ENCODE measurements around the gene MFSD6.
A peak's percentile ranks its signal among the peaks of the same experiment; 100 is the strongest.
"Not testable (repeated sequence)": the region's sequence is repeated elsewhere in the genome, so short reads cannot be mapped to it uniquely, and the experiment has no call there.

MFSD6 gene

GRCh38 chr2:190505696-190506095, 97.5 kb downstream of the MFSD6 start:
- no peak for DNase-seq

DNA sequence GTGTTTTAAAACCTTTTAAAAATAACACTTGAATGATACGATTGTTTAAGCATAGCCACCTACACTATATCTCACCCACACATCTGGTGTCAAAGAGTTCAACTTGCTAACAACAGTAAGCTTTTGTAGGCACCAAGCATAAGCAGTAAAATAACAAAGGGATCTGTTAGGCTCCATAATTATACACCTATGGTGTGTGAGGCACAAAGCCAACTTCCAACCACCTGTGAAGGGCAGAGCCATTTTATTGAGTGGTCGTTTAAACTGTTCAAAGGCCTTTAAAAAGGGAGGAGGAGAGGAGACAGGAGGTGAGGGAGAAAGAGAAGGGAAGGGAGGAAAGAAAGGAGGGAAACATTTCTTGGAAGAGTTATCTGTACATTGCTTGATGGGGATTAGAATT, 98.5 kb downstream of the MFSD6 start:
- no peak for DNase-seq

- no peak for DNase-seq
Observed at GRCh38 chr2:190507135-190507534, 99.0 kb downstream of the MFSD6 start.

GRCh38 chr2:190509895-190510294, 101.7 kb downstream of the MFSD6 start:
- not testable (repeated sequence) for DNase-seq

GRCh38 chr2:190511104-190511503, 102.9 kb downstream of the MFSD6 start:
- DNase-seq: no peak

DNA sequence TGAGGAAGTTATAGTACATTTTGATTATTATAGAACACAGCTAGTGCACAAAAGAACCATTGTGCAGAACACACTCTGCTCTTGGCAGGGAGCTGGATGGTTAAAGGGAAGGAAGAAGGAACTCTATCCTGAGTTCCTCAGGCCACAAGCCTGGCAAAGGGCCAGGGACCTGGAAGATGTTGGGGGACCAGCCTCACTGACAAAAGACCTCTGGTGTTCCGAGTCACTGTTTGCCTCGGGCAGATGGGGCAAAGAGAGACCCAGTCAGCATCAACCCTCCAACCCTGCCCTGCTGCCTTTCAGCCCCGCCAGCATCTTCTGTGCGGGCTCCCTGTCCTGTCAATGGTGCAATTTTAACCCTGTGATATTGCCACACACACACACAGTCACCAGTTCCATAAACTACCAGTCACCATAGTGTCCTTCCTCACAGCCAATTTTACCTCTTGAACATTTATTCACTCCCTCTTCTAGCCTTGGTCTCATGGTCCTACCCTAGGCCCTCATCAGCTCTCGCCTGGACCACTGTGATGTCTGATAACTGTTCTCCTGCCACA, 104.5 kb downstream of the MFSD6 start:
- DNase-seq: no peak

DNA sequence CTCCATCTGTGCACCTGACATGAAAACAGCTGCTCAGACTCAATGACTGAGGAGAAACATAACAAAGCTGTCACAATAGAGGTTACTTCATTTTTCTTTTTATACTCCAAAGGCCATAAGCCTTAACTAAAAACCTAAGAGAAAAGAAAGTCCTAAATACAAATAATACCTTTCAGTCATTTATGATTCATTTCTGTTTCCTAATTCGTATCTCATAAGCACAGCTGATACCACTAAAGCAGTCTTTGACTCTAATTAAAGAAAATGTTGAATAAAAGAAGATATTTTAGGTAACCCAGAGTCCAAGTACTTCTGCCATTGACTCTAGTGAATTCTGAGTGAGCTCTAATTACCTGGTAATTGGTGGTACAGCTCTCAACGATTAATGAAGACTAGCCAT, 105.7 kb downstream of the MFSD6 start:
- DNase-seq: no peak

- DNase-seq: no peak
Observed at GRCh38 chr2:190514676-190515075, 106.5 kb downstream of the MFSD6 start.

- DNase-seq: no peak
Observed at GRCh38 chr2:190515687-190516086, 107.5 kb downstream of the MFSD6 start.

GRCh38 chr2:190517468-190517867, 109.3 kb downstream of the MFSD6 start:
- DNase-seq: no peak

DNA sequence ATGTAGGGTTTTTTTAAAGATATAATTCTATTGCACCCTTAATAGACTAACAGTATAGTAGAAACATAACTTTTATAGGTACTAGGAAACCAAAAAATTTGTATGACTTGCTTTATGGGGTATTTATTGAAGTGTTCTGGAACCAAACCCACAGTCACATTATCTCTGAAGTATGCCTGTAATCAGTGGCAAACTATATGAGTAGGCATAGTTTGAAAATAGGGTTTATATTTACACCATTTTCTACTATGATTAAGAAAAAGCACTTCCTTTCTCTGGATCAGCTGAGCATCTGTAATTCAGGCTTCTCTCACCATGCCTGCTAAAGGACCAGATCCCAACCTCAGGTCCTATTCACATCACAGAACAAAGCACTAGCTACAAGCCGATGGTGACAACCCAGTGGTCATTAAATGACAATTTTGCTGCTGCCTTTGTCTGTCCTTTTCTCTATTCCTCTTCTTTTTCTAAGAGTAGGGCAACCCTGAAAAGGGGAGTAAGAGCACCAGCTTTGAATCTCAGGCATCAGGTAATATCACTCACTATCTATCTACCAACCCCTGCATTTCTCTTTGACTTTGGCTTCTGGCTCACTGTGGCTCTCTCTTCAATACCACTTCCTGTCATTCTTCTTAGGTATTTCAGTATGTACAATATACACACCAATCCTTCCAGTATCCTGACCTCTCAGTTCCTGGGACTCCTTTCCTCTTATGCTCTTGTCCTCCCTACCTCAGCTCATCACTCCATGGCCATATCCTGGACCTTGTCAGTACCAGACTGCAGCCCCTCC, 112.0 kb downstream of the MFSD6 start:
- DNase-seq: no peak

DNA sequence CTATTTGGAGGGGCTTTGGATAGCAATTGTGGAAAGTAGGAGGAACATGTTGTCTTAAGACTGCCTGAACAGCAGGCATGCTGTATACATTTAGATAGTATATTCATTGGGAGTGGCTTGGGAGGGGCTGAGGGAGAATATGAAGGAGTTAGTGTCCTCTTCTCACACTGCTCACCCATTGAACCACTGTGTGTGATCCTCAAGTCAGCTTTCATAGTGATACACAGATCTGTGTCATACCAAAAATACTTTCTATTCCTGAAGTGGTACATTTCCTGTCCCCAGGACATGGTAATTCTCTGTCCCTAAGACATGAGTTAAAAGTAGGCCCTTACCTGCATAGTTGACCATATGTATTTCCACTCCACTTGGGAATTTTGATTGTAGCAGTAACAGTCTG, 116.8 kb downstream of the MFSD6 start:
- DNase-seq: no peak

DNA sequence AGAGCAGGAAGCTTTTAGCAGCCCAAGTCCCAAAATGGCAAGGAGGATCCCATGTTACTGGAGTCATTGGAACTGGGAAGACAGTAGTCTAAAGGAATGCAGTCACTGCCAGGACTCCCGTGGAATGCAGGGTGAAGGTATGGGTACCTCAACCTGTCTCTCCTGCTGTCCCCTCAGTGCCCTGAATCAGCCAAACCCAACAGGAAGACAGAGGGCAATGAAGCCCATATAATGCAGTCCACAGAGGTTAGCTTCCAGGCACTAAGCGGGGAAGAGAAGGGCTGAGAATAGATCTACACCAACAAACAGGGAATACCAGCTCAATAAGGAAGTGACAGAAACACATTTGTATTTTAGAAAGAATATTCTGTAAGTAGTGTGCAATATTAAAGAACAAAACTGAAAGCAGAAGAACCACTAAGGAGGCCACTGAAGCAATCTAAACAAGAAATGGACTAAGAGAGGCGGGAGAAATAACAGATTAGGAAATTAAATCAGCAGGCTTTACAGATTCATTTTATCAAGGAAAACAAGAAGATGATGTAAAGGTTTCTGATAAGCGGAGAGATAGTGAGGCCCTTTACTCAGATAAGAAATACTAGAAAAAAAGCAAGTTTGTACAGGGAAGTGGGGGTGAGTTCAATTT, 118.1 kb downstream of the MFSD6 start:
- DNase-seq: no peak

- no peak for DNase-seq
Observed at GRCh38 chr2:190527214-190527613, 119.1 kb downstream of the MFSD6 start.

DNA sequence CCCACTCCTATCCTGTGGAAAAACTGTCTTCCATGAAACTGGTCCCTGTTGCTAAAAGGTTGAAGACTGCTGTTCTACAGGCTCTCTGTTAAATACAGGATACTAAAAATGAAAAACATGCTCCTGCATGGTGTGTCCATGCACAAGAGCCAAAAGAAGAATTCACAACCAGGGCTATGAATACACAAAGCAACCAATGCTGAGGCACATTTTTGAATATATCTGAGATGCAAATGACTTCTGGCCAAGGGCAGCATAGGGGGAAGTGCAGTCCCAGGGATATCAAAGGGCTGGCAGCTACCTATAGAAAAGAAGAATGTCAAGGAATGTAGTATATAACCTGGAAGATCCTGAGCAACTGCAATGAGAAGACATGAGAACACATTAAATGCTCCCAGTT, 119.8 kb downstream of the MFSD6 start:
- DNase-seq: peak; percentile 94

- DNase-seq: no peak
Observed at GRCh38 chr2:190528521-190529001, 120.4 kb downstream of the MFSD6 start.

GRCh38 chr2:190529486-190530247, 121.5 kb downstream of the MFSD6 start:
- DNase-seq: no peak

DNA sequence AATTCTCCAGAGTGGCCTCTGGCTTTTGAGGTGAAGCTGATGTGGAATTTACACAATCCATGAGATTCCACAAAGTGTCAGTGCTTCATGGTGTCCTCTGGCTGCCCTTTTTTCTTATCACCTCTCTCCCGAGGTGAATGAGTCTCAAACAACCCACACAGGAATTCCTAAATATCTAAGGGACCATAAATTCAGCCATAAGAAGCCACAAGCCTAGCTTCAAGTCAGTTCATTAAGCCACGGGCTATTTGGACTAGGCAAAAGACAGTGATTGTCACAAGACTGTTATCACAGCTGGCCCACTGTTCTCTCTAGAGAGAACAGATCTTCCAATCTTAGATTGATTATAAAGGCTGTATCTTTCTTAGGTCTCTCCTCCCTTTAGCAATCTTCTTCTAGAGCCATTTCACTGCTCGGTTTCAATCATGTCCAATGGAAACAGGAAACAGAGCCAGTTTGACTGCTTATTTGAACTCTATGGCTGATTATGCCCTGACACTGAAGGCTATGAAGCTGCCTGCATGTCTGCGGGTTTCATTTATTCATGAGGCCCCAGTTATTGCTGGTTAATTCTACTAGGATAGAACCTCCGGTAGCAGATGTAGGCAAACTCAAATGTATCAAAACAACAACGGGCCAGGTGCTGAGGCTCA, 122.2 kb downstream of the MFSD6 start:
- DNase-seq: peak; percentile 40

DNA sequence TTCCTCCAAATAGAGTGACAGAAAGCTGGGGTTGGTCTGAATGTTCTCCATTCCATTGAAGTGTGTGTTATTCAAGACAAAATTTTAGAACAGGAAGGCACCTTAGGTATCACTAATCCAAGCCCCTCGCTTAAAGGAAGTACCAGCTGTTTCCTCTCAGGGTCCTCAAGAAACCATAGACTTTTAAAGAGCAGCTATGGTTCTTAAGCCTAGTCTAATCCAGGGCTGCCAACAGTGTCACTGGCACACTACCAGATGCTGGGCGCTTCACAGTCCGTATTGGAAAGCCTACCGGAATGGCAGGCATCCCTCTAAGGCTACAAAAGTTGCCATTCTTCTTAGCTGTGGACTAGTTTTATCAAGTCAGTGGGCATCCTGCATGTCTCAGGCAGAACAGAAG, 124.4 kb downstream of the MFSD6 start:
- DNase-seq: no peak

DNA sequence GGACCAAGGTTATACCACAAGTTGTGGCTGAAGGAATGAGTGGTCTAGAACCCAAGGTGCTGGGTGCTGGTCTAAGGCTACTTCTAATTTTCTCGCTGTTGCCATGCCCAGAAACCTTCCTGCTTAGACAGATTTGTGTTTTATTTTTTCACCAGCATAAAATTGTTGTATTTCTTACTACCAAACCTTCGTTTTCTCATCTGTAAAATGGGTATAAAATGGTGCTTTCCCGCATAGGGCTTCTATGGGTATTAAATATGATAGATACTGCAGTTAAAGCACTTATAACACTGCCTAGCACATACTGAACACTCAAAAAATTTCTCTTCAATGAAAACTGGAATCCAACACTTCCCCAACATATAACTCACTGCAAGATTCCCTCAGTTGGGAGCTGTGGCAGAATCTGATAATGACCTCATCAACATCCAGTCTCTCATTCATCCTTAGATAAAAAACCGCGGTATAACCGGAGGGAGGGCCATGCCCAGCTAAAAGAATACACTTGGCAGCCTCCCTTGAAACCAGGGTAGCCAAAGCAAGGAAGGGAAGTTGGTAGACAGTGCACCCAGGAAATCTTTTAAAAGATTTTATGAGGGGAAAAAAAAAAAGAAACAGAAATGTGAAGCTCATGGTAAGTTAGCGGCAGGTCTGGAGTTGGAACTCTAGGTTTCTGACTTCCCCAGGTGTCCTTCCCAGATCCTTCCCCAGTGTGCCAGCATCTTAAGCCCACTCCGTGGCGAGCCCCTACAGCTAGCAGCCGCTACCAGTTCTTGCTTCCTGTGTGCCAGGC, 125.2 kb downstream of the MFSD6 start:
- no peak for DNase-seq

GRCh38 chr2:190533968-190534309, 125.8 kb downstream of the MFSD6 start:
- DNase-seq: no peak
